Eye (tissue), 1 donor: ENCODE measurements around the gene RNASE12.
"Not testable (repeated sequence)": the region's sequence is repeated elsewhere in the genome, so short reads cannot be mapped to it uniquely, and the experiment has no call there.

Experiments
- DNase-seq: peaks from one replicate; pipeline ENCODE4 v3.0.0-alpha.2; 2015

RNASE12 gene

DNA sequence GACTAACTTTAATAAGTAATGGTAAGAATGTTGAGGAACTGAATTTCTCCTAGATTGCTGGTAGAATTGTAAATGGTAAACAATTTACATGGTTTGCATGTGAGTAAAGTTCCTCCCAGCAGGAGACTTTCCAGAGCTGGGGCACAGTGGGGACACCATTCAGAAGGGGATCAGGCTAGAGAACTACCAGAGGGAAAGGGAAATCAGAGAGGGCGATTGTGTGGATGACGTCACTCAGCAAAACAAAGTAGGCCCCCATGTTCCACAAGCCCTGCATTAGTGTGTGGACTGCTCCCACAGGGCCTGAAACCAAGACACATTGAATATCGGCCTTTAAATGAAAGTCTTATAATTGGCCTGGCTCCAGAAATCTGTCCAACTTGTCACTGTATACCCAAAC, 12.9 kb downstream of the RNASE12 start:
- DNase-seq = no peak

DNA sequence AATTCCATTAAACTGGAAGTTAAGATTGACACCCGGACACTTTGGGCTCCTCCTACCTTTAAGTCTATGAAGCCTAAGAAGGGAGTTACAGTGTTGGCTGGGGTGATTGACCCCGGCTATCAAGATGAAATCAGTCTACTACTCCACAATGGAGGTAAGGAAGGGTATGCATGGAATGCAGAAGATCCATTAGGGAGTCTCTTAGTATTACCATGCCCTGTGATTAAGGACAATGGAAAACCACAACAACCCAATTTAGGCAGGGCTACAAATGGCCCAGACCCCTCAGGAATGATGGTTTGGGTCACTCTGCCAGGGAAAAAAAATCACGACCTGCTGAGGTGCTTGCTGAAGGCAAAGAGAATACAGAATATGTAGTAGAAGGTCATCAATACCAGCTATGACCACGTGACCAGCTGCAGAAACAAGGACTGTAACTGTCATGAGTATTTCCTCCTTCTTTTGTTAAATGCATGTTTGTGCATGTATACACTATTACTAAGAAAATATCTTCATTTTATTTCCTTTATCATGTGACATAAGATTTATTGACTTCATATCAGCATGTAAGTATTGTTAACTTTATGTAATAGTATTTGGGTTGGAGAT, 18.7 kb downstream of the RNASE12 start:
- DNase-seq = not testable (repeated sequence)

DNA sequence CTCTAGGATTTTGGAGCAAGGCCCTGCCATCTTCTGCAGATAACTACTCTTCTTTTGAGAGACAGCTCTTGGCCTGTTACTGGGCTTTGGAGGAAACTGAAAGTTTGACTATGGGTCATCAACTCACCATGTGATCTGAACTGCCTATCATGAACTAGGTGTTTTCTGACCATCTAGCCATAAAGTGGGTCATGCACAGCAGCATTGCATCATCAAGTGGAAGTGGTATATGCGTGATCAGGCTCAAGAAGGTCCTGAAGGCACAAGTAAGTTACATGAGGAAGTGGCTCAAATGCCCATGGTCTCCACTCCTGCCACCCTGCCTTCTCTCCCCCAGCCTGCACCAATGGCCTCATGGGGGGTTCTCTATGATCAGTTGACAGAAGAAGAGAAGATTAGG, 20.5 kb downstream of the RNASE12 start:
- not testable (repeated sequence) for DNase-seq

DNA sequence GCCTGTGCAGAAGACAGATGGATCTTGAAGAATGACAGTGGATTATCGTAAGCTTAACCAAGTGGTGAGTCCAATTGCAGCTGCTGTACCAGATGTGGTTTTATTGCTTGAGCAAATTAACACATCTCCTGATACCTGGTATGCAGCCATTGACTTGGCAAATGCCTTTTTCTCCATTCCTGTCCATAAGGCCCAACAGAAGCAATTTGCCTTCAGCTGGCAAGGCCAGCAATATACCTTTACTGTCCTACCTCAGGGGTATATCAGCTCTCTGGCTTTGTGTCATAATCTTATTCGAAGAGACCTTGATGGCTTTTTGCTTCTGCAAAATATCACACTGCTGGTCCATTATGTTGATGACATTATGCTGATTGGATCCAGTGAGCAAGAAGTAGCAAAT, 21.3 kb downstream of the RNASE12 start:
- not testable (repeated sequence) for DNase-seq

DNA sequence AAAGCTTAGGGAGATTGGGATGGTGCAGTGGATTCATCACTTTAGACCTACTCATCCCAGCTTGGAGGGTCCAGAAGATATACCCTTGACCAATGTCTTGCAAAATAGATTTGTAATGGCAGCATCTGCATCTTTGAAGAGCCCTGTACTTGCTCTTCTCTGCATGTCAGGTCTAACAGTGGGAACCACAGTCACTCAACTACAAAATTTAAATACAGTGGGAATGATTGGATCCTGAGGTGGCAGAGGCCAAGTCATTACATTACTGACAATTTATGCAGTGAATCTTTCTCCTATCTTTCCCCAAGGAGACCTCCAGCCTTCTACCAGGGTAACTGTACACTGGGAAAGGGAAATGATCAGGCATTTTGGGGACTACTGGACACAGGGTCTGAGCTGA, 22.1 kb downstream of the RNASE12 start:
- DNase-seq = no peak

DNA sequence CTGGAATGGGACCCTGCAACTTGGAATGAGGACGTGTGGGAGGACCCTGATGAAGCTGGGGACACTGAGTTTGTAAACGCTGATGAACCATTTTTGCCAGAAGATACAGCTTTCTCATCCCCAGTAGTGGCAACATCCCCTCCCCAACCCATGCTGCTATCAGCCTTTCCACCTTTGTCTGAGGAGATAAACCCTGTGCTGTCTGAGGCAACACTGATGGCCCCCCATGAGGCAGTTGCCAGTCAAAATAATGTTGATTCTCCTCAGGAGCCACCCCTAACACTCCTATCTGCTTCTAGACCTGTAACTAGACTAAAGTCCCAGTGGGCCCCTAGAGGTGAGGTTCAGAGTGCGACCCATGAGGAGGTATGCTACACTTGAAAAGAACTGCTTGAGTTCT, 22.8 kb downstream of the RNASE12 start:
- DNase-seq = no peak

DNA sequence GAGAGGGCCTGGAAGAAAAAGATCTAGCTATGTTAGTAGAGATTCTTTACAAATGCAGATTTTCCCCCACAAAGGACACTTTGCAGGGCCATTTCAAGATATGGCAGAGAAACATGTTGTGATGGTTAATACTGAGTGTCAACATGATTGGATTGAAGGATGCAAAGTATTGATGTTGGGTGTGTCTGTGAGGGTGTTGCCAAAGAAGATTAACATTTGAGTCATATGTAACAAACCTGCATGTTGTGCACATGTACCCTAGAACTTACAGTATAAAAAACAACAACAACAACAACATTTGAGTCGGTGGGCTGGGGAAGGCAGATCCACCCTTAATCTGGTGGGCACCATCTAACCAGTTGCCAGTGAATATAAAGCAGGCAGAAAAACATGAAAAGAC, 24.0 kb downstream of the RNASE12 start:
- not testable (repeated sequence) for DNase-seq

DNA sequence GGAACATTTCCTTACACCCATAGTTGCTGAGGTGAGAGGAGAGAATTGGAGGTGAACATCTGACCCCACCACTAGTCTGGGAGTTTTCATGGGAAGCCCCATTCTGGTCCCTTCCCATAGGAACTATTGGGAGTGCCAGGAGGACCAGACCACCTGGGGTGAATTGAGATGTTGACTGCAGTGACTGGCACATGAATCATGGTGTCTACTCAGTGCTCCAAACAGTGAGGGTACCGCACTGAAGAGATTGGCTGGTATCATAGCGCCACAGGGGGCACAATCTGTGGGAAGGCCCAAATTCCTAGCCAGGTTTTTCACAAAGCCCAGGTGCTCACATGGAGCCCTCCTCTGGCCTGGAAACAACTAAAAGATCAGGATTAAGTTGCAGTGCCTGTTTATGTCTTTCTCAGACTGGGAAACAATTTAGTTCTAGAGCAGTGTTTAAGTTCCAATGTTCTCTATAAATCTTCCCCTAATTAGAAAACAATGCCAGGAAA, 26.6 kb downstream of the RNASE12 start:
- no peak for DNase-seq

DNA sequence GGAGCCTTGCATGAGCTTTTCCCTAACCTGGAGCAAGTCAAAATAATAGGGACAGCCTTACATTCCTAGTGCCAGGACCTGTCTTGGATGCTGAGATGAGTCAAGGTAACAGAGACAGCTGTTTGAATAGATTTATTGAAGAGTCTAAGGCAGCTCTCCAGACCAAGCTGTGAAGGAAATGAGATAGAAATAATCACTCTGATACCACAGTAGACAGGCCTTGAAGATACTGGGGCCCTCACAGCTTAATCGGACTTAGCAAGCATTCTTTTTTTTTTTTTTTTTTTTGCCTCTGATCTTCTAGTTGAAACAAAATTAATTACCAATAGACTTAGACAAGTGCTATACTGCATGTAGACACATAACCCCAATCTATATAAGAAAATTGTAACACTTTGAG, 27.2 kb downstream of the RNASE12 start:
- DNase-seq = no peak

DNA sequence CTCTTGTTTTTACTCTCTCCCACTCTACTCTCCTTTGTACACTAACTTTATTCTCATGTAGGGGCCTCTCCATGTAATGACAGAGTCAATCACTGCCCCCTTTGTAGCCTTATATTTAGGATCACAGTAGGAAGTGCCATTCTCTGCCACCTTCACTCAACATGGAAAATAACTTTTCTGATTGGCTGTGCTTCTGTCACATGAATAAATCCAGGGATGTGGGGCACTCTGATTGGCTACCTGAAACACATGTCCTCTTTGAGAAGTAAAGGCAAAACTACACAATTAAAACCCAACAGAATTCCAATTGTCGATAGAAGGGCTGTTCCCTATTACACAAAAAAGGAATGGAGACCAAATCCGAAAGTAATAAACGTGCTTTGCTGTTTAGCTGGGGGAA, 30.2 kb downstream of the RNASE12 start, which contains the start of gene RNASE9:
RNASE9 (minus strand) TSS at position 87 of the 400 bp plus-strand sequence.
- DNase-seq = no peak

DNA sequence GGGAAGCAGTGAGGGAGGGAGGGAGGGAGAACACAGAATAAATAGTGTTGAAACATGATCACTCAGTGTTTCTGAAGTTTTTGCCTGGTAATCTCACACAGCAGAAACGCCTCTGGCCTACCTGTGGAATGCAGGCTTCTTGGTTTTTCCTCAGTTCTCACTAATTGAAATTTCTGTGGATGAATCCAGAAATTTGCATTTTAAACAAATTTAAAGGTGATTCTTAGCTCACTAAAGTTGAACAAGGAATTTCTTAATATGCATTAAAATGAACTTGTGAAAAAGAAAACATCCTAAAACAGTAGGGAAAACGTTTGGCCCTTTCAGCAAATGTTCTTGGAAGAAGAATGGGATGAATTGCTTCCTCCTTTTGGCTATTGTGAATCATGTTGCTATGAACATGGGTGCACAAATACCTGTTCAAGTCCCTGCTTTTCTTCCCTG, 31.7 kb downstream of the RNASE12 start:
- no peak for DNase-seq

DNA sequence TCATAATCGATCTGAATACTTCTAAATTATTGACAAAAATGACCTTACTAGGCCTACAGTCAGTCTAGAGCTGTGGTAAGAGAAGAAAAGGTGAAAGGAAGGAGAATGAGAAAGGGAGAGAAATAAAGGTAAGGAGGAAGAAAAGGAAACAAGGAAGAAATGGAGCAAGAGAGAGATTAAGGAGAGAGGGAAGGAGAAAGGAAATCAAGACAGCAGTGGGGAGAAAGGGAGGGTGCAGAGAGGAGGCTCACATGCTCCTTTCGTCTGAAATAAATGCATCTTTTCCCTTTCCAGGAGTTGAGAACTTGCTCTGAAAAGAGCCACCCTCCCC, 34.0 kb downstream of the RNASE12 start:
- no peak for DNase-seq

DNA sequence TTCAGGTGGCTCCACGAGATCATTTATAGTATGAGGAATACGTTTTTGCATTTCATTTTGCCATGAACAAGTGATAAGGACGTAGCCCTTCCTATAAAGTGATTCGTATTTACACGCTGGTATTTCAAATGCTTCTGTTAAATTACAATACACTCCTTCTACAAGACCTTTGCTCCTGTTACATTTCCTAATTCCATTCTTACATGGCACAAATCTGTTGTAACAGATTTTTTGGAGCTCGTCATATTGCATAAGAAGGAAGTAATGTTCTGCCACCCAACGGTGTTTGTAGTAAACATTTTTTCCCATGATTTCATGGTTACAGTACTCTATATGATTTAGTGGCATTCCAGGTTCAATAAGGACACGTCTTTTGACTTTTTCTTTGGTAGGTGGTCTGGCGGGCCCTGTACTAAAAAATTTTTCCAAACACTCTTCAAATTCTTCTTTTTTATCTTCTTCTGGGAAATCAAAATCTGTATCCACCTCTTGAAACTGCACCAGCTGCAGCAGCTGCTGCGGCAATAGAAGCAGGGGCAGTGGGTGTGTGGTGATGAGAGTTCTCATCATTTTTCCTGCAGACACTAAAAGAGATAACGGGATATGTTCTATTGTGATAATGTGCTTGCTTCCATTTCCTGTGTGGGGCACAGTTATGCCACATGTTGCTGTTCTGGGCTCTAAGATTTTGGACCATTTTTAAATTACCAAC, 34.5 kb downstream of the RNASE12 start:
- no peak for DNase-seq

DNA sequence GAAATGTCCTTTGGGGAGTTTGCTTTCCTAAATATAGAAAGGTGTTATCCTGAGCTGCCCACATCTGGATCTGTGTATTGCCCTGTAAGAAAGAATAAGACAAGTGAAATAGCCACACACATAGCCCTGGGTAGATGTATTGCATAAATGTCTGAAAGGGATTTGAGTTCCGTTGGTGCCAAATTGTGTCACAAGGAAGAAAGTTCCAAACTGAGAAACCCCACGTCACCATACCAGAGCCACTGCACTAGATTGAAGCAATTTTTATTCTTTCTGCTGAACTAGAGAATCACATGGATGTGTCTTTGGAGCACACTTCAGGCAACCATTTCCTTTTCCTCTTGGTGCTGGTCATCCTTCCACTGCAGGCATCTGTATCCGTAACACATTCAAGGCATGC, 35.3 kb downstream of the RNASE12 start:
- DNase-seq = no peak

DNA sequence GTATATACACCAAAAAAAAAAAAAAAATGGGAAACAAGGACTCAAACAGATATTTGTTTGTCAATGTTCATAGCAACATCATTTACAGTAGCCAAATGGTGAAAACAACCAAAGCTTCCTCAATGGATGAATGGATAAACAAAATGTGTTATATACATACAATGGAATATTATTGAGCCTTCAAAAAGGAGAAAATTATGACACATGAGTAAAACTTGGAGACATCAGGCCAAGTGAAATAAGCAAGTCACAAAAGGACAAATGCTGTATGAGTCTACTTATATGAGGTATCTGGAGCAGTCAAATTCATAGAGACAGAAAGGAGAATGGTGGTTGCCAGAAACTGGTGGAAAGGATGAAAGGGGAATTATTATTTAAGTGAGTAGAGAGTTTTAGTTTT, 38.2 kb downstream of the RNASE12 start:
- no peak for DNase-seq

DNA sequence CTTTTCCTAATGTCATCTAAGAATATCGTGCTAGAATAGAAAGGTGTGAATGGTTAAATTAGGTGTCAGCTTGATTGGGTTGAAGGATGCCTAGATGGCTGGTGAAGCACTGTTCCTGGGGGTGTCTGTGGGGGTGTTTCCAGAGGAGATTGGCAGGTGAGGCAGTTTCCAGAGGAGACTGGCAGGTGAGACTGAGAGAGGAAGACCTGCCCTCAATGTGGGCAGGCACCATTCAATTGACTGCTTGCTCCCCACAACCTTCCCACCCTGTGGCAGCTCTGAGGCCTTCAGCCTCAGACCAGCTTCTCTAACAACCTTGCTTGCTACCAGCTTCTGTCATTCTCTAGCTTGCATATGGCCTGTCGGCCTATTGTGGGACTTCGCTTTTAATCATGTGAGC, 39.6 kb downstream of the RNASE12 start:
- no peak for DNase-seq

DNA sequence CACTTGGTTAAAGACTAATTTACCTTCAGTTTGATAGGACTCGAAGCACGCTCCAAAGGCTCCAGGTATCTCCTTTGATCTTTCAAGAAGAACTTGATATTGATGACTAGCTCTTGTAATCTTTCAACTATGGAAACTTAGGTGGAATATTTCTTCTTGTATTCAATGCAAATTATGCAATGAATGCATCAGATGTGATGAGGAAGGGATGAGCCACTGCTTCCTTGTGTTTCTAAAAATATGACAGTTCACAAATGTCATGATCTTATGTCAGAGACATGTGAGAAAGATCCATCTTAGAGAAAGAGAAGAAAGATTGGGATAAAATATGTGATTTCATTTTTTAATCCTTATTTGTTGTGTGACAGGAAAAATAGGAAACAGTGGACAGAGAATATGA, 40.2 kb downstream of the RNASE12 start:
- DNase-seq = no peak

DNA sequence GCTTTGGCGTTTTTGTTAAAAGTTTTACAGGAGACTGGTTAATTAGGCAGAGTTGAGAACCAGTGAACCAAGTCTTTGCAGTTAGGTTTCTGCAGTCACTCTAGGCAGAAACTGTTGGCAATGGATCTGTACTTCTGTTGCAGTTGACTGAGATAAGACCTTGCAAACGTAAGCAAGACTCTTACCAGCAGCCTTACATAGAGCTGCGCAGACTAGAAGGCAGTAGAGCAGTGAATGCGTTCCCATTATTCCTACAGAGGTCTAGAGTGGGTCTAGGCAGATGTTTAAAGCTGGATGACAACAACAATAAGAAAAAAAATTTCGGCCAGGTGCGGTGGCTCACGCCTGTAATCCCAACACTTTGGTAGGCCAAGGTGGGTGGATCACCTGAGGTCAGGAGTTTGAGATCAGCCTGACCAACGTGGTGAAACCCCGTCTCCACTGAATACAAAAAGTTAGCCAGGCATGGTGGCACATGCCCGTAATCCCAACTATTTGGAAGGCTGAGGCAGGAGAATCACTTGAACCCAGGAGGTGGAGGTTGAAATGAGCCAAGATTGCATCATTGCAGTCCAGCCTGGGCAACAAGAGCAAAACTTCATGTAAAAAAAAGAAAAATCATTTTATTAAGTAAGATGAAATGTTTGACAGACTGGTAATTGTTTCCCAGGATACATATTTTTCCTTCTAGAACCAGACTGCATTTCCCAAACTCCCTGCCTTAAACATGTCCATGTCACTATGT, 42.6 kb downstream of the RNASE12 start:
- DNase-seq = no peak

DNA sequence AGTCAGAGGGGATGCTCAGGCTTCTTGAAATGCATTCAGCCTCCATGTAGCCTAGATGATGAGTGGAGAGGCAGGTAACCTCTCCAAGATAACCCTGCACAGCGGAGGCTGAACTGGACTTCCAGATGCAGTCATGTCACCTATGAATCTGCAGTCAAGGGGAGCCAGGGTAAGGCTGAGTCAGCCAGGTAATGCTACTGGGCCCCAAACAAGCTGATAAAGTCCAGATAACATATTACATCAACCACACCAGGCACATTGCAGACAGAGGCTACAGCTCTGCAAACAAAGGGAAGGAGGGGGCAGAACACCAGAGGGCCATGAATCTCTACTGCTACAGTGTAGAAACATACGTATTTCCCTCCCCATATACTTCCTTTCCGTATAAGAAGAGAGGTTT, 44.3 kb downstream of the RNASE12 start:
- no peak for DNase-seq
